ENCODE results near the gene TAS1R1.

GRCh38 chr1:6594977-6595740 lies 40.1 kb downstream of the TAS1R1 start:
- TF ChIP-seq CTCF (IDR thresholded peaks at IDR 0.05; ENCODE audit: low read depth, low read length) (no peak), POLR2A (IDR thresholded peaks at IDR 0.05; ENCODE audit: extremely low read depth, insufficient read length) (no peak)

Measured in NB4 (cell line).